ENCODE measurements around the gene RFX2. TPM values are rescaled to one million over a fixed set of nuclear protein-coding genes. Genes with fewer than 3 reads are reported as not detected.

RFX2 gene
- total RNA-seq, 1 donor from 2014 or later, result 20.9 TPM

DNA sequence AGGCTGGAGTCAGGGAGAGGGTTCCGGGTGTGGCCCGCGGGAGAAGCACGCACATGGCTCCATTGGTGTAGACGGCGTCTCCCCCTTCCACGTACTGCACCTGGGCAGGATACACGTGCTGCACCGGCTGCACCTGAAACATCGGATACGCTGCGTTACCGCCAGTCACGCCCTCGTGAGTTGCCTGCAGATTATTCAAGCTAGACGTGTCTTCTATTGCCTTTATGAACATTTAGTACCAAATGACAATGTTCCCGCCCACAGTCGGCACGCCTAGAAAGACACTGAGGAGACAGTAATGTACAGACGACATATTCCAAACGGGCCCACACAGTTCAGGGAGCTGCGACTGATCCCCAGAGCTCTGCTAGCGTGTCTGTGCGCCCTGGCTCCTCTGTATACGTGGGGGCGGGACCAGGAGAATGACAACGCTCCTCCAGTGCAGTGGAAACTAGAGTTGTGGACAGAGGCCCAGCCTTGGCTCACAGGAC is 68.3 kb downstream of the RFX2 start:
- Histone ChIP-seq H3K4me3 (no peak overlapping the region), H3K4me1 (no peaks in the 10 kb centered on the region), H3K27me3 (ENCODE audit: low read depth) (no peaks in the 10 kb centered on the region), H3K9me3 (no peaks in the 10 kb centered on the region), H3K36me3 (peaks cover 41% of the 10 kb centered on the region), H3K27ac (no peak overlapping the region)
- intact Hi-C loops (cut with DNase I), result no loop called here
- TF ChIP-seq, protein P1, sequence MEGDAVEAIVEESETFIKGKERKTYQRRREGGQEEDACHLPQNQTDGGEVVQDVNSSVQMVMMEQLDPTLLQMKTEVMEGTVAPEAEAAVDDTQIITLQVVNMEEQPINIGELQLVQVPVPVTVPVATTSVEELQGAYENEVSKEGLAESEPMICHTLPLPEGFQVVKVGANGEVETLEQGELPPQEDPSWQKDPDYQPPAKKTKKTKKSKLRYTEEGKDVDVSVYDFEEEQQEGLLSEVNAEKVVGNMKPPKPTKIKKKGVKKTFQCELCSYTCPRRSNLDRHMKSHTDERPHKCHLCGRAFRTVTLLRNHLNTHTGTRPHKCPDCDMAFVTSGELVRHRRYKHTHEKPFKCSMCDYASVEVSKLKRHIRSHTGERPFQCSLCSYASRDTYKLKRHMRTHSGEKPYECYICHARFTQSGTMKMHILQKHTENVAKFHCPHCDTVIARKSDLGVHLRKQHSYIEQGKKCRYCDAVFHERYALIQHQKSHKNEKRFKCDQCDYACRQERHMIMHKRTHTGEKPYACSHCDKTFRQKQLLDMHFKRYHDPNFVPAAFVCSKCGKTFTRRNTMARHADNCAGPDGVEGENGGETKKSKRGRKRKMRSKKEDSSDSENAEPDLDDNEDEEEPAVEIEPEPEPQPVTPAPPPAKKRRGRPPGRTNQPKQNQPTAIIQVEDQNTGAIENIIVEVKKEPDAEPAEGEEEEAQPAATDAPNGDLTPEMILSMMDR (IDR thresholded peaks at IDR 0.05), result no peak
- ATAC-seq (no peak), DNase-seq (peak; percentile 34)

DNA sequence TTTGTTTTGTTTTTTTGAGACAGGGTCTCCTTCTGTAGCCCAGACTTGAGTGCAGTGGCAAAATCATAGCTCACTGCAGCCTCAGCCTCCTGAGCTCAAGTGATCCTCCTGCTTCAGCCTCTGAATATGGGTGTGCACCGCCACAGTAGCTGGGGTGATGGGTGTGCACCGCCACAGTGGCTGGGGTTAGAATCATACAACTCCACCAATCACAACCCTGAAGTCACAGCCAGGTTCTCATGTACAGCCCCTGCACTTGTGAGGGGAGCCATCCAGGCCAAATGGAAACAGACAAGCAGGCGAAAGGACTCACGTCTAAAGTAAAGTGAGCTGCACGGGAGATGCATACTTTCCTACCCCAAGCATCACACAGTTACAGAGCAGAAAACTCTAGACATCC is 69.2 kb downstream of the RFX2 start:
- DNase-seq (no peak), ATAC-seq (no peak)
- Histone ChIP-seq H3K4me1 (no peaks in the 10 kb centered on the region), H3K27me3 (ENCODE audit: low read depth) (no peaks in the 10 kb centered on the region), H3K4me3 (no peak overlapping the region), H3K27ac (no peak overlapping the region), H3K9me3 (no peaks in the 10 kb centered on the region), H3K36me3 (peaks cover 46% of the 10 kb centered on the region)
- intact Hi-C loops (cut with DNase I), result no loop called here
- TF ChIP-seq, protein P1 (IDR thresholded peaks at IDR 0.05), result no peak

DNA sequence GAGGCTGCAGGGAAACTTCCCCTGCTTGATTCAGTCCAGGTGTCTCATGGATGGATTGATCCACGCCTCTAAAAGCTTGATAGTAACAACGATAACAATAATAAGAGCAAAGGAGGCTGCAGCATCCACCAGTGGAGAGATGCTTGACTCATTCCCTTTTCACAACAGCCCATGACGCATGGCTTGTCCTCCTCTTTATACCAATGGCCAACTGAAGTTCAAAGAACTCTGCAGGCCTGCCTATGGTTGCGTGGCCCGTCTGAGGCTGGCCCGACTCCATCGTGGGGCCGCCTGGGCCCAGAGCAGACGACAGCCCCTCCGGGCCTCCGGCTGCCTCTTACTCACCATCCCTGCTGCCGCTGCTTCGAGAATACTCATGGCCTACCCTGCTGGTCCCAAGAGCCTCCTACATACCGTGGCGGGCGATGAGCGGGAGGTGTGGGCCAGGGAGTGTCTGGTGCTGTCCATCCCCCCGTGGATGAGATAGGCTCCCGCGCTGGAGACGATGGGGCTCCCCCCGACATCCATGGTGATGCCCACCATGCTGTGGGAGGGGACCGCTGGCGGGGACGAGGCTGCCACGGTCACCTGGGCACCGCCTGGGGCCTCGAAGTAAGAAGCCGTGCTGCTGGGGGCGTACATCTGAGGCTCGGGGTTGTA is 70.6 kb downstream of the RFX2 start:
- Histone ChIP-seq H3K4me1 (no peaks in the 10 kb centered on the region), H3K9me3 (no peaks in the 10 kb centered on the region), H3K27me3 (ENCODE audit: low read depth) (no peaks in the 10 kb centered on the region), H3K27ac (no peak overlapping the region), H3K4me3 (no peak overlapping the region), H3K36me3 (peaks cover 49% of the 10 kb centered on the region)
- DNase-seq, result peak; percentile 35
- intact Hi-C loops (cut with DNase I), result no loop called here
- TF ChIP-seq, protein P1 (IDR thresholded peaks at IDR 0.05), result no peak
- ATAC-seq, result peak in 1 of 2 donors; percentile 10

DNA sequence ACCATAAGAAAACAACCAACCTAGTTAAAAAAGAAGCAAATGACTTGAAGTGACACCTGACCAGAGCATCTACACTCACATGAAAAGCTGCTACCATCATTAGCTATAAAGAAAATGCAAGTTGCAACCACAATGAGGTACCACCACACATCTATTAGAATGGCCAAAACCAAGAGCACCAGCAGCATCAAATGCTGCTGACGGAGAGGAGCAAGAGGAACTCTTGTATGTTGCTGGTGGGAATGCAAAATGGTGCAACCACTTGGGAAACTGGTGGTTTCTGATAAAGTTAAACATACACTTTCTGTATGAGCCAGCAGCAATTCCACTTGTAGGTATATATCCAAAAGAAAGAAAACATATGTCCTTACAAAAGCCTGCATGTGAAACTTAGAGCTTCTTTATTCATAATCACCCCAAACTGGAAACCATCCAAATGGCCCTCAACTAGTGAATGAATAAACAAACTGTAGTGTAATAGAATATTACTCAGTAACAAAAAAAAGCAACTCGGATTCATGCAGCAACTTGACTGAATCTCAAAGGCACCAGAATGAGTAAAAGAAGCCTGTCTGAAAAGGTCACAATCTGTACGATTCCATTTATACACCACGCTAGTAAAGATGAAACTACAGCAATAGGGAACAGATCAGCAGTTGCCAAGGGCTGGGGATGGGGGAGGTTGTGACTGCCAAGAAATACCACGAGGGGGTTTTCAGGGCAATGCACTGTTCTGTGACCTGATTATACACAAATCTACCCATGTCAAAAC is 71.5 kb downstream of the RFX2 start:
- intact Hi-C loops (cut with DNase I), result no loop called here
- Histone ChIP-seq H3K4me1 (no peaks in the 10 kb centered on the region), H3K4me3 (no peak overlapping the region), H3K36me3 (peaks cover 49% of the 10 kb centered on the region), H3K9me3 (no peaks in the 10 kb centered on the region), H3K27ac (no peak overlapping the region), H3K27me3 (ENCODE audit: low read depth) (no peaks in the 10 kb centered on the region)
- TF ChIP-seq, protein P1 (IDR thresholded peaks at IDR 0.05), result no peak
- no peak for ATAC-seq
- no peak for DNase-seq

DNA sequence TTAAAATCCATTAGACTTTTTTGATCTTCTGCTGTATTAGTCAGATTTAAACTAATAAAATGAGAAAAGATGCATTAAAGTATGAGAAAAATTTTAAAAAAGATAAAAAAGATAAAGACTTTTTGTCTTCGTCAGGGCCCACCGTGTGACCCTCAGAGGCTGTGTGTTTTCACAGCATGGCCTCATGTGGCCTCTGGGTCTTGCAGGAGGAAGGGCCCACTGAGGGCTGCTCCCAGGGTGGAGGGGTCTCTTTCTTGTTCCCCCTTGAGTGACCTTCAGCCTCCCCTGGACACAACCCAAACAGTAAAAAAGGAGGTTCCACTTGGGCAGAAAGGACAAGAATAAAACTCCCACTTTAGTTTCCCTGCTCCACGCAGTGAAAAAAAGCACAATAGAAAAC is 75.3 kb downstream of the RFX2 start:
- peak; percentile 14 for DNase-seq
- intact Hi-C loops (cut with DNase I), result no loop called here
- Histone ChIP-seq H3K4me3 (no peak overlapping the region), H3K36me3 (peaks cover 30% of the 10 kb centered on the region), H3K9me3 (no peaks in the 10 kb centered on the region), H3K27me3 (ENCODE audit: low read depth) (no peaks in the 10 kb centered on the region), H3K27ac (no peak overlapping the region), H3K4me1 (no peaks in the 10 kb centered on the region)
- no peak for ATAC-seq
- TF ChIP-seq, protein P1 (IDR thresholded peaks at IDR 0.05), result no peak

Measured in lower lobe of right lung (tissue), 2 donors.